Large intestine (tissue), 12 donors: ENCODE measurements around the gene SHF. TPM values are rescaled to one million over a fixed set of nuclear protein-coding genes. Genes with fewer than 3 reads are reported as not detected.
"Not testable (repeated sequence)": the region's sequence is repeated elsewhere in the genome, so short reads cannot be mapped to it uniquely, and the experiment has no call there.

Experiments
- DNase-seq, 2 donors: peaks; one replicate each; pipeline versions ENCODE4 v3.0.0 to v3.0.0-alpha.2; 2013
- H3K27ac ChIP-seq: one replicate; pipeline ENCODE4 v1.5.1; 2013; ENCODE audit warnings: low read length
- H3K27me3 ChIP-seq: 2 replicates; pipeline ENCODE4 v1.6.1; 2013; ENCODE audit warnings: low read length; ENCODE audit not compliant: control insufficient read depth, insufficient read depth
- H3K36me3 ChIP-seq: 2 replicates; pipeline ENCODE4 v1.6.1; 2013; ENCODE audit warnings: low read length; ENCODE audit not compliant: control insufficient read depth, insufficient read depth
- H3K4me1 ChIP-seq: one replicate; pipeline ENCODE4 v1.6.1; 2013; ENCODE audit warnings: low read length; ENCODE audit not compliant: control insufficient read depth, insufficient read depth
- H3K4me3 ChIP-seq: one replicate; pipeline ENCODE4 v1.5.1; 2013; ENCODE audit warnings: low read length
- H3K9me3 ChIP-seq: one replicate; pipeline ENCODE4 v1.6.1; 2013; ENCODE audit warnings: mild to moderate bottlenecking, low read depth, low read length, moderate library complexity; ENCODE audit not compliant: control insufficient read depth
- WGBS: methylation state at CpG from one replicate; pipeline ENCODE4 v1.1.5; 2013; ENCODE audit warnings: low lambda C conversion rate; ENCODE audit not compliant: insufficient coverage; 5-methylcytosine and 5-hydroxymethylcytosine counted together
- long read RNA-seq, 11 donors: transcript quantifications; one replicate each; lab custom pipeline, GENCODE V29; 2026
- polyA plus RNA-seq: library from polyadenylated mRNA; unstranded; fragments of 120-200 nt; gene quantifications from one replicate; pipeline ENCODE4 v1.2.1, GENCODE V29; 2013

SHF gene
- polyA plus RNA-seq = 13.4 TPM
- long read RNA-seq, donor 1, partial matches to known transcripts = 0 of 1 reads
- long read RNA-seq, donor 1, other reads (novel, unspliced or antisense) = 0 of 1 reads
- long read RNA-seq, donor 2, partial matches to known transcripts = 0 of 1 reads
- long read RNA-seq, donor 2, other reads (novel, unspliced or antisense) = 0 of 1 reads
- long read RNA-seq, donor 3 = 0 reads
- long read RNA-seq, donor 4 = 0 reads
- long read RNA-seq, donor 5, partial matches to known transcripts = 0 of 2 reads
- long read RNA-seq, donor 5, other reads (novel, unspliced or antisense) = 0 of 2 reads
- long read RNA-seq, donor 6, partial matches to known transcripts = 0 of 3 reads
- long read RNA-seq, donor 6, other reads (novel, unspliced or antisense) = 0 of 3 reads
- long read RNA-seq, donor 7, partial matches to known transcripts = 0 of 3 reads
- long read RNA-seq, donor 7, other reads (novel, unspliced or antisense) = 0 of 3 reads
- long read RNA-seq, donor 8, partial matches to known transcripts = 0 of 2 reads
- long read RNA-seq, donor 8, other reads (novel, unspliced or antisense) = 0 of 2 reads
- long read RNA-seq, donor 9, partial matches to known transcripts = 0 of 2 reads
- long read RNA-seq, donor 9, other reads (novel, unspliced or antisense) = 0 of 2 reads
- long read RNA-seq, donor 10 = 0 reads
- long read RNA-seq, donor 11, partial matches to known transcripts = 0 of 2 reads
- long read RNA-seq, donor 11, other reads (novel, unspliced or antisense) = 0 of 2 reads

DNA sequence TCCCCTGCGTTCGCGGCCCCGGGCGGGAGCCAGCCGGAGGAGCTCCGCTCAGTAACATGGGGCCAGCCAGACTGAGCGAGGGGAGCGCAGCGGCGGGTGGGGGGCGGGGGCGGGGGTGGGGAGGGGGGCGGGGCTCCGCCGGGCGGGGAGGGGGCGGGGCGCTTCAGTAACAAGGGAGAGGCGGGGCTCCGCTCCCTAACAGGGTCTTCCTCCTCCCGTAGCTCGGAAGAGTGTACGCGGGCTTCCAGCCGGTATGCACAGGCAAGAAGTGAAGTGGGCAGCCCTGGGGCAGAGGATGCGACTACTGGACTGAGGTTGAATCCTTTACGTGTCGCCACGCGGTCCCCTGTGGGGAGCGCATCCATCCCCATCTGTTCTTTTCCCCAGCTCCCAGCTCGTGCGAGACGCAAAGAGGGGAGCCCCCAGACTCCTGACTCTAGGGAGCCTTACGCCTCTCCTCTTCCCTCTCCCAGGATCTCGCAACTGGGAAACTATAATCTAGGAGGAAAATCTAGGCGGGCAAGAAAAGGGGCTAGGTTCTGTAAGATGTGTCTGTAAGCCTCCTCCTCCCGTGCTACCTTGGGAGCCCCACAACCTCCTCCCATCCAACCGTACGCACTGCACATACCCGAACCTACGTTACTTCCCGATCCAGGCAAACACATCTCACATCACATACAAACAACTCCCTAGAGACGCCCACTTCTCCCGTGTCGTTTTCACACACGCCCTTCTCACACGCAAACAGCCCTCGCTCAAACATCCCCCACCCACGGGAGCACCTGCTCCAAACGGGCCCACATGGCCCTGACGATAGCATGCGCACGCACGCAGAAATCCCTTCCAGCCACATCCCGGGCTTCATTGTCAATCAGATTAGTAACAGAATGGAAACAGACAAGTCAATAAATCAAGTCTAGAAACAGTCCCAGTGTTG, at the start of gene SHF:
Gene SHF (minus strand): TSS at position 73 of the 937 bp plus-strand sequence. CDS start 15 bp downstream, at position 58.
- Histone ChIP-seq H3K36me3 (peaks cover 2% of the 10 kb centered on the region), H3K4me3 (peak within 1 kb of the TSS; percentile 91), H3K4me1 (peaks cover 16% of the 10 kb centered on the region), H3K27ac (peak within 1 kb of the TSS; percentile 62), H3K27me3 (no peaks in the 10 kb centered on the region), H3K9me3 (no peaks in the 10 kb centered on the region)
- DNase-seq = peak; percentile 56 to 67
- whole genome bisulfite sequencing = no CpG with 5 or more reads among the region's 57 CpGs

DNA sequence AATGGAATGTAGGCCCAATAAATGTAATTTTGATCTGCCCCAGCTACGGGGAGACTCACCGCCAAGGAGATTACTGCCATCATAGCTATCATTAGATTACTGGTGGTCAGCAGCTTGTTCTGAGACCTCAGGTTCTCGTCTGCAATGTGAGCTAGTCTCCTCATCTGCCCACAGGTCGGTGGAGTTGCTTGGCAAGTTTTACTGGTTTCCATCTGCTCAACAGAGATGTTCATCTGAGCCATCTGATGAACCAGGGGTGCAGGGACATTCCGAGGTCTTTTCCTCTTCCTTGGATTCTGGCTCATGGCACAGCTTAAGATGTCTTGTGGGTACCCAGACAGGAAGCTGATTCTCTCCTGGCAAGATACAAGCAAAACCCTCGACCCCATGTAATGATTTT, 49.0 kb upstream of the SHF start:
- not testable (repeated sequence) for H3K4me1 ChIP-seq, DNase-seq, H3K4me3 ChIP-seq, H3K27me3 ChIP-seq, H3K36me3 ChIP-seq, H3K27ac ChIP-seq
- WGBS = 17% methylated on average over 1 of the region's 6 CpGs
- H3K9me3 ChIP-seq = peaks cover 15% of the 10 kb centered on the region

- Histone ChIP-seq H3K9me3 (peaks cover 17% of the 10 kb centered on the region), H3K27ac (no peak overlapping the region), H3K36me3 (no peaks in the 10 kb centered on the region), H3K27me3 (no peaks in the 10 kb centered on the region), H3K4me1 (peaks cover 13% of the 10 kb centered on the region), H3K4me3 (no peak overlapping the region)
- DNase-seq = peak in 1 of 2 donors; percentile 27
- WGBS = 66% methylated on average over 4 of the region's 11 CpGs
Measured at GRCh38 chr15:45234562-45235235, 46.9 kb upstream of the SHF start.

- no peak overlapping the region for H3K4me3 ChIP-seq
- H3K27ac ChIP-seq = no peak overlapping the region
- no peaks in the 10 kb centered on the region for H3K27me3 ChIP-seq
- H3K36me3 ChIP-seq = no peaks in the 10 kb centered on the region
- DNase-seq = no peak
- no CpG with 5 or more reads among the region's 4 CpGs for WGBS
- H3K9me3 ChIP-seq = peaks cover 17% of the 10 kb centered on the region
- peaks cover 20% of the 10 kb centered on the region for H3K4me1 ChIP-seq
Measured at GRCh38 chr15:45231864-45232562, 44.2 kb upstream of the SHF start.

DNA sequence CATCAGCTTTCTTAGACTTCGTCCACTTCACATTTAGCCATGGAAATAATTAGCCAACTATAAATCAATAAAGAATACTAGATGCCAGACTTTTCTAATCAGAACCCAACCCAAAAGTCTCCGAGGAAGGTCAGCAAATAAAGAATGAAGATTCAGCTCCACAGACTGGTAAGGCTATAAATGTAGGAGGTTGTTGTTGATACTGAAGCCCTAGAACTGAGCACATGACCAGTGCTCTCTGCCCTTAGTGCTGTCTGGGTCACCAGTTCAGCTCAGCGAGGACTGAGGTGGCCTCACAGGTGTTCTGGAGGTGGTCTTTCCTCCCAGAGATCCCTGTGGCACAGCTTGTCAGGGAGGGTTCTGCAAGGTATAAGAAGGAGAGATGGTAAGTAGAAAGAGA, 43.4 kb upstream of the SHF start:
- Histone ChIP-seq H3K27ac (peak overlapping the region; percentile 63), H3K9me3 (peaks cover 17% of the 10 kb centered on the region), H3K4me1 (peaks cover 20% of the 10 kb centered on the region), H3K27me3 (no peaks in the 10 kb centered on the region), H3K36me3 (no peaks in the 10 kb centered on the region), H3K4me3 (no peak overlapping the region)
- peak in 1 of 2 donors; percentile 66 for DNase-seq
- WGBS = 17% methylated on average over 1 of the region's 3 CpGs

DNA sequence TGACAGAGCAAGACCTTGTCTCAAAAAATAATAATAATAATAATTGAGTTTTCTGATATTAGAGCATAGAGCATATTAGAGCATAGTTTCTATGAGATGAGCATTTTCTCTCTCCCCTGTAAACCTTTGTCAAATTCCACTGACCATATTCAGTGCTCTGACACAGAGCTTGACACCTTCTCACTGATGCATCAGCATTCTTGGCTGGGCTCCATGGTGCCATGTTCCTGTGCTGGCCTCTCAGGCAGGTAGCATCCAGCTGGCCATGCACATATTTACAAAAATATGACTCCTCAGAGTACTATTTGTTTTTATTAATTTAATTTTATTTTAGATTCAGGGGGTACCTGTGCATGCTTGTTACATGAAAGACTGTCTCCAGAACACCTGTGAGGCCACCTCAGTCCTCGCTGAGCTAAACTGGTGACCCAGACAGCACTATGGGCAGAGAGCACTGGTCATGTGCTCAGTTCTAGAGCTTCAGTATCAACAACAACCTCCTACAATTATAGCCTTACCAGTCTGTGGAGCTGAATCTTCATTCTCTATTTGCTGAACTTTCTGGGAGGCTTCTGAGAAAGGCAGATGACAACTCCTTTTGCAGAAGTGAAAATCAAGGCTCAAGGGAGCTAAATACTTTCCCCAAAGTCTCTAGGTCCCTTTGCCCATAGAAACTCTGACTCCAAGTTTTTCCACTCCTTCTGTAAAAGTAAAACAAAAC, 42.6 kb upstream of the SHF start:
- DNase-seq = peak in 1 of 2 donors; percentile 43
- Histone ChIP-seq H3K9me3 (peaks cover 19% of the 10 kb centered on the region), H3K27me3 (no peaks in the 10 kb centered on the region), H3K4me1 (peaks cover 26% of the 10 kb centered on the region), H3K27ac (peak overlapping the region; percentile 63), H3K4me3 (no peak overlapping the region), H3K36me3 (no peaks in the 10 kb centered on the region)
- WGBS = no CpG with 5 or more reads among the region's 1 CpG

DNA sequence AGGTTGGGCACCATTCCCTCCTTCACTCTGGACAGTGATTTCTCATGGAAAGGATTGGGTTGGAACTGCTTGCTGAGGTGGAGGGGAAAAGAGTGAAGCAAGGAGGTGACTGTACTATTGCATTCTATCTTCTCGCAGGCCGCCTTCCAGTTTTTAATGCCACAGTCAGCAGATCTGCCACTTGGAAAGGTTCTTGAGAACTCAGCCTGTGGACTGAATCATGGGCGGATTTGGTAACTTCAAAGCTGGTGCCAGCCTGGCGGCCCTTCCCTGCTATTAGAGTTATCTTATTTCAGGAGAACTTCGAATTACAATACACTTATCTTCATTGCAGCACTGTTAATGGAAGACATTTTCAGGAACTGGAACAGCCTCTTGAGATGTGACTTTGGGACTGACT, 41.2 kb upstream of the SHF start:
- Histone ChIP-seq H3K27me3 (no peaks in the 10 kb centered on the region), H3K36me3 (no peaks in the 10 kb centered on the region), H3K4me3 (no peak overlapping the region), H3K9me3 (peaks cover 13% of the 10 kb centered on the region), H3K27ac (peak overlapping the region; percentile 43), H3K4me1 (peaks cover 38% of the 10 kb centered on the region)
- WGBS = no CpG with 5 or more reads among the region's 5 CpGs
- DNase-seq = peak; percentile 29 to 75

GRCh38 chr15:45225506-45226273, 37.9 kb upstream of the SHF start:
- Histone ChIP-seq H3K27ac (peak overlapping the region; percentile 79), H3K36me3 (no peaks in the 10 kb centered on the region), H3K4me1 (peaks cover 41% of the 10 kb centered on the region), H3K27me3 (no peaks in the 10 kb centered on the region), H3K9me3 (peaks cover 6% of the 10 kb centered on the region), H3K4me3 (no peak overlapping the region)
- DNase-seq = peak in 1 of 2 donors; percentile 55
- WGBS = no CpG with 5 or more reads among the region's 11 CpGs
